HEK293T (cell line): ENCODE measurements around the gene N4BP2L1.

Experiments
- CTCF ChIA-PET: fragments of 350-600 bp; formaldehyde crosslinking; extraction: SDS; loops from one replicate; lab custom pipeline; 2021; ENCODE audit warnings: antibody characterized with exemption, inconsistent platforms; lab: Yijun Ruan, JAX
- POLR2A ChIA-PET: fragments of 350-600 bp; formaldehyde crosslinking; extraction: SDS; loops from one replicate; lab custom pipeline; 2020; ENCODE audit warnings: antibody characterized with exemption, inconsistent platforms; lab: Yijun Ruan, JAX
- DNase-seq: peaks from one replicate; pipeline ENCODE4 v3.0.0; 2012; ENCODE audit warnings: mixed read lengths; ENCODE audit errors: extremely low spot score
- ARNT ChIP-seq: fragments of 450-650 bp; IDR thresholded peaks from 2 replicates; pipeline ENCODE4 v1.6.1; 2017; ENCODE audit warnings: mild to moderate bottlenecking
- BHLHE40 ChIP-seq: fragments of 450-650 bp; IDR thresholded peaks from 2 replicates; pipeline ENCODE4 v1.6.1; 2016; ENCODE audit warnings: mild to moderate bottlenecking, moderate library complexity, borderline replicate concordance
- CTBP1 ChIP-seq: fragments of 450-650 bp; IDR thresholded peaks from 2 replicates; pipeline ENCODE4 v1.6.1; 2016; ENCODE audit warnings: borderline replicate concordance
- ELF4 ChIP-seq: fragments of 450-650 bp; IDR thresholded peaks from 2 replicates; pipeline ENCODE4 v1.6.1; 2017; ENCODE audit warnings: antibody characterized with exemption
- FOXA1 ChIP-seq: fragments of 450-650 bp; IDR thresholded peaks from 2 replicates; pipeline ENCODE4 v1.6.1; 2016; ENCODE audit warnings: mild to moderate bottlenecking
- FOXK2 ChIP-seq: fragments of 450-650 bp; IDR thresholded peaks from 2 replicates; pipeline ENCODE4 v1.6.1; 2016; ENCODE audit warnings: mild to moderate bottlenecking
- FOXM1 ChIP-seq: fragments of 450-650 bp; IDR thresholded peaks from 2 replicates; pipeline ENCODE4 v1.6.1; 2017; ENCODE audit warnings: mild to moderate bottlenecking, borderline replicate concordance
- HDGF ChIP-seq: fragments of 450-650 bp; IDR thresholded peaks from 2 replicates; pipeline ENCODE4 v1.6.1; 2017; ENCODE audit warnings: antibody characterized with exemption, borderline replicate concordance
- L3MBTL2 ChIP-seq: fragments of 450-650 bp; conservative IDR thresholded peaks from 2 replicates; pipeline ENCODE4 v1.6.1; 2016; ENCODE audit warnings: mild to moderate bottlenecking
- LEF1 ChIP-seq: fragments of 450-650 bp; IDR thresholded peaks from 2 replicates; pipeline ENCODE4 v1.6.1; 2017; ENCODE audit warnings: mild to moderate bottlenecking, borderline replicate concordance
- NFRKB ChIP-seq: fragments of 450-650 bp; IDR thresholded peaks from 2 replicates; pipeline ENCODE4 v1.6.1; 2016; ENCODE audit warnings: mild to moderate bottlenecking, moderate library complexity
- SP1 ChIP-seq: fragments of 450-650 bp; IDR thresholded peaks from 2 replicates; pipeline ENCODE4 v1.6.1; 2017
- SUZ12 ChIP-seq: fragments of 450-650 bp; IDR thresholded peaks from 2 replicates; pipeline ENCODE4 v1.6.1; 2016; ENCODE audit warnings: mild to moderate bottlenecking
- TARDBP ChIP-seq: fragments of 450-650 bp; IDR thresholded peaks from 2 replicates; pipeline ENCODE4 v1.6.1; 2016
- ZNF384 ChIP-seq: fragments of 450-650 bp; IDR thresholded peaks from 2 replicates; pipeline ENCODE4 v1.6.1; 2016
- TF ChIP-seq, protein P1 (sequence below): fragments of 450-650 bp; IDR thresholded peaks from 2 replicates; pipeline ENCODE4 v1.6.1; 2016

Gene N4BP2L1

DNA sequence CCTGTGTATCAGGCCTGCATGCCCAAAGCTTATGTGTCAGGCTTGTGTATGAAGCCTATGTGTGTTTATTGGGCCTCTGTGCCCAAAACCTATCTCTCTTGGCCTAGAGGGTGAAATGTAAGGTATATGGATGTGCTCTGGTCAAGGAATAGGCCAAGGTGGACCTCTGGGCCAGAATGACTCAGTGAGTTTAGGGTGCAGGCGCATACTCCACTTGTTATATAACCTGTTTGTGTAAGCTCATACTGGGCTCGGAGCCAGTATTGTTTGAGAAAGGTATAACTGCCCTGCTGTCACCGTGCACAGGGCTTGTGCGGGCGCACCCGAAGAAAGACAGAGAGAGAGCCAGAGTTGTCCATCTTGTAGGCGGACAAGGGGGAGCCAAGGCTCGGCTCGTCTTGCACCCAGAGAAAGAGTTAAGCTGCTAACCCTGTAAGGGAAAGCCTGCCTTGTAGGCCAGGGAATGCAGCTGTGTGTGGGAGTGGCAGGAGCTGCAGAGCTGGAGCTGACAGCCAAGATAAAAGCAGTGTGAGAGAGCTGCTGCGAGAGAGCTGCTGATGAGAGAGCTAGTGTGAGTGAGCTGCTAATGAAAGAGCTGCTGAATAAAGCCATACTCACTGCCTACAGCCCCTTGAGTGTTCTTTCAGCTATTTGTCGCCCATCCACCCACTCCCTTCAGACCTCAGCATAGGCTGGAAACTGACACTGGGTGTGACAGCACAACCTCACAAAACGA is 43.4 kb upstream of the N4BP2L1 start:
- no peak for TF ChIP-seq LEF1
- TF ChIP-seq CTBP1: no peak
- no peak for TF ChIP-seq FOXM1
- TF ChIP-seq BHLHE40: no peak
- TF ChIP-seq L3MBTL2: no peak
- TF ChIP-seq TARDBP: no peak
- no peak for TF ChIP-seq NFRKB
- no peak for TF ChIP-seq ARNT
- no peak for TF ChIP-seq FOXK2
- TF ChIP-seq FOXA1: no peak
- TF ChIP-seq ZNF384: no peak
- TF ChIP-seq, protein P1, sequence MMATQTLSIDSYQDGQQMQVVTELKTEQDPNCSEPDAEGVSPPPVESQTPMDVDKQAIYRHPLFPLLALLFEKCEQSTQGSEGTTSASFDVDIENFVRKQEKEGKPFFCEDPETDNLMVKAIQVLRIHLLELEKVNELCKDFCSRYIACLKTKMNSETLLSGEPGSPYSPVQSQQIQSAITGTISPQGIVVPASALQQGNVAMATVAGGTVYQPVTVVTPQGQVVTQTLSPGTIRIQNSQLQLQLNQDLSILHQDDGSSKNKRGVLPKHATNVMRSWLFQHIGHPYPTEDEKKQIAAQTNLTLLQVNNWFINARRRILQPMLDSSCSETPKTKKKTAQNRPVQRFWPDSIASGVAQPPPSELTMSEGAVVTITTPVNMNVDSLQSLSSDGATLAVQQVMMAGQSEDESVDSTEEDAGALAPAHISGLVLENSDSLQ: no peak
- no peak for TF ChIP-seq HDGF
- no peak for TF ChIP-seq SP1
- TF ChIP-seq ELF4: no peak
- no peak for TF ChIP-seq SUZ12
- CTCF ChIA-PET: no interaction called here
- POLR2A ChIA-PET: no interaction called here
- DNase-seq: no peak

DNA sequence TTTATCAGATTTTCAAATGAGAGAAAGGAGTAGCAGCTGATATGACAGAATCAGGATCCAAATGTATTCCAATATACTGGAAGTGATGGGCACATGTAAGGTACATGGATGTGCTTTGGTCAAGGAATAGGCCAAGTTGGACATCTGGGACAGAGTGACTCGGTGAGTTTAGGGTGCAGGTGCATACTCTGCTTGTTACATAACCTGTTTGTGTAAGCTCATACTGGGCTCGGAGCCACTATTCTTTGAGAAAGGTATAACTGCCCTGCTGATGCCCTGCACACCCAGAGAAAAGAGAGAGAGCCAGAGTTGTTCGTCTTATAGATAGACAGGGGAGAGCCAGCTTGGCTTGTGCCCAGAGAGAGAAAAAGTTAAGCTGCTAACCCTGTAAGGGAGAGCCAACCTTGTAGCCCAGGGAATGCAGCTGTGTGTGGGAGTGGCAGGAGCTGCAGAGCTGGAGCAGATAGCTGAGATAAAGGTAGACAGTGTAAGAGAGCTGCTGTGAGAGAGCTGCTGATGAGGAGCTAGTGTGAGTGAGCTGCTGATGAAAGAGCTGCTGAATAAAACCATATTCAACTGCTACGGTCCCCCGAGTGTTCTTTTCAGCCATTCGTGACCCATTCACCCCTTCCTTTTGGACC is 40.7 kb upstream of the N4BP2L1 start:
- no peak for DNase-seq
- no peak for TF ChIP-seq FOXM1
- TF ChIP-seq ARNT: no peak
- no peak for TF ChIP-seq FOXA1
- no peak for TF ChIP-seq BHLHE40
- TF ChIP-seq SP1: no peak
- TF ChIP-seq ELF4: no peak
- no peak for TF ChIP-seq L3MBTL2
- no peak for TF ChIP-seq HDGF
- no peak for TF ChIP-seq TARDBP
- no peak for TF ChIP-seq CTBP1
- no peak for TF ChIP-seq FOXK2
- TF ChIP-seq, protein P1: no peak
- no peak for TF ChIP-seq NFRKB
- TF ChIP-seq SUZ12: no peak
- CTCF ChIA-PET: no interaction called here
- POLR2A ChIA-PET: no interaction called here

DNA sequence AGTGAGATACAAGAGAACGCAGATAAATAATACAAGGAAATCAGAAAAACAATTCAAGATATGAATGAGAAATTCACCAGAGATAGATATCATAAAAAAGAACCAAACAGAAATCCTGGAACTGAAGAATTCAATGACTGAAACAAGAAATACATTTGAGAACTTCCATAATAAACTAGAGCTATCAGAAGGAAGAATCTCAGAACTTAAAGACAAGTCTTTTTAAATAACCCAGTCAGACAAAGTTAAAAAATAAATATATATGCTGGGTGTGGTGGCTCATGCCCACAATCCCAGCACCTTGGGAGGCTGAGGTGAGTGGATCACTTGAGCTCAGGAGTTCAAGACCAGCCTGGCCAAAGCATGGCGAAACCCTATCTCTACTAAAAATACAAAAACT is 28.7 kb upstream of the N4BP2L1 start:
- DNase-seq: no peak
- ChIA-PET CTCF (no interaction called here), POLR2A (no interaction called here)
- TF ChIP-seq ARNT (no peak), FOXA1 (no peak), BHLHE40 (no peak), LEF1 (no peak), FOXK2 (no peak), ZNF384 (no peak), TARDBP (no peak), NFRKB (no peak), FOXM1 (no peak), HDGF (no peak), CTBP1 (no peak), L3MBTL2 (no peak), SUZ12 (no peak), ELF4 (no peak), SP1 (no peak)
- TF ChIP-seq, protein P1: no peak

DNA sequence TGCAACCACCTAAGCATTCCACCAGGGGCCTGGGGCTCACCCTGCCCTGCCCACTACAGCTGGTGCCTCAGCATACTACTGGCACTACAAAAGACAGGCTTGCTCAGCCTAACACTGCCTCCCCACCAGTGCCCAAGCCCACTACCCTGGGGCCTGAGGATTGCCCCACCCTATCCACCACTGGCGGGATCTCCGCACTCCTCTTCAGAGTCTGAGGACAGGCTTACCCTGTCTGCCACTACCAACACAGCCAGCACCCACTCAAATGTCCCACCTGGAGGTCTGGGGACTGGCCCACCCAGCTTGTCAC is 27.6 kb upstream of the N4BP2L1 start:
- POLR2A ChIA-PET: no interaction called here
- CTCF ChIA-PET: no interaction called here
- no peak for DNase-seq
- TF ChIP-seq SP1 (no peak), TARDBP (no peak), HDGF (no peak), FOXK2 (no peak), BHLHE40 (no peak), NFRKB (no peak), ZNF384 (no peak), ARNT (no peak)

DNA sequence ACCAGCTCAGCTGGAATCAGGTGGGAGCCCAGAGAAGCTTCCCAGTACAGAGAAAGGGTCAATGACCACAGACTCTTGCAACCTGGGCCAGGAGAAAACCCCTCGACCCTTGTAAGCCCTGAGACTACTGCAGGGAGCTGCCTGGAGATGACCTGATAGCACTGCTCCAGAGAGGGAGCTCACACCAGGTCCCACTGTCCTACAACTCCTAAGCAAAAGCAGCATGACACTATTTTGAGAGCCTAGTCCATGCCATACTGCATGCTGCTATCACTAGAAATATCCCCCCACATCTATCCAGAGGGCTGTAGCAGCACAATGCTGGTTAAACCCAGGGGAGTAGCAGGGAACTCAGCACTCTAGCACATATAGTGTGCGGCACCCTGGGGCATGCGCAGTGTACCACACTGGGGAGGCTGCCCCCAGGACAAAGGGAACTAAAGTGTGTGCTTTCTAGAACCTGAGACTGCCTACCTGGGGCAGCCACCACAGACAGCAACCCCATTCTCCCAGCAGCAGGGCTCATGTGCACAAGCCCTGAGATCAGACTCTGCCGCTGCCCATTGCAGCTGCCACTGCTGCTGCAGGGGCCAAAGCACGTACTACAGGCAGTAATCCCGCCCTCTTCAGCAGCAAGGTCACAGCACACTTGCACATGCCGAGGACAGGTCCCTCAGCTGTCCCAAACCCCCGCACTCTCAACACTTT is 27.1 kb upstream of the N4BP2L1 start:
- no peak for TF ChIP-seq FOXA1
- no peak for TF ChIP-seq CTBP1
- TF ChIP-seq FOXM1: no peak
- no peak for TF ChIP-seq SP1
- TF ChIP-seq SUZ12: no peak
- TF ChIP-seq FOXK2: no peak
- TF ChIP-seq TARDBP: no peak
- TF ChIP-seq ELF4: no peak
- no peak for TF ChIP-seq L3MBTL2
- TF ChIP-seq HDGF: no peak
- no peak for TF ChIP-seq NFRKB
- no peak for TF ChIP-seq ZNF384
- no peak for TF ChIP-seq BHLHE40
- TF ChIP-seq, protein P1: no peak
- DNase-seq: no peak
- ChIA-PET POLR2A (no interaction called here), CTCF (no interaction called here)
